ENCODE data around the gene SYNE1. TPM values are rescaled to one million over a fixed set of nuclear protein-coding genes. Genes with fewer than 3 reads are reported as not detected.

SYNE1 gene
- total and polyA plus RNA-seq, 2 of the 8 experiments (the other 6 are each of a cell fraction or from before 2014, with no cell fraction given), result 2.8 to 5.5 TPM

DNA sequence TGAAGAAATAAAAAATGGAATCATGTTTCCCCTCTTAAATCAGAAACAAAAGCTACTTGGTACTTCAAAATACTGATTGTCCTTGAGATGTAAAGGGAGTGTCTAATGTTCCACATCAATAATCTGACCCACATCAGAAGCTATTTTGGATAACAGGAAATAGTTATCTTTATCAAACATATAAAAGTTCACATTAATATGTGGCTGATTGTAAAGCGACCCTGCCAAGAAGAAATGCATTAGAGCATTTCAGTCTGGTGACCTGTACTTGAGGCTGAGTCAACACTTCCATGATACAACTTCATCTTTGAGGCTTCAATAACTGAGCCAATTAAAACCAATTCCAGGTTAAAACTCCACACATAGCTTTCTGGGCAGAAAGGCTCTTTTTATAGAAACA is 31.8 kb downstream of the SYNE1 start:
- Histone ChIP-seq H3K79me1 (ENCODE audit: low read depth, low read length) (no peaks in the 10 kb centered on the region), H3K27me3 (replicated peaks in 1 of 4; ENCODE audit: control insufficient read depth in 3 of 4, extremely low read depth in 1 of 4, insufficient read depth in 3 of 4, low read length in 3 of 4) (no peaks in the 10 kb centered on the region), H3K23me2 (ENCODE audit: low read depth, low read length) (no peaks in the 10 kb centered on the region), H4K8ac (ENCODE audit: extremely low read depth, insufficient read depth, low read length) (no peak overlapping the region), H3K18ac (ENCODE audit: extremely low read depth, low read length) (no peak overlapping the region), H3K4me2 (ENCODE audit: insufficient read depth in 1 of 2, low read depth in 2 of 2, low read length in 2 of 2) (no peak overlapping the region), H3K9ac (replicated peaks in 1 of 4; ENCODE audit: extremely low read depth in 1 of 4, low read depth in 3 of 4, low read length in 3 of 4) (no peak overlapping the region), H3K9me3 (ENCODE audit: insufficient read depth in 2 of 2, low read depth in 1 of 2, low read length in 1 of 2) (no peaks in the 10 kb centered on the region), H2BK120ac (replicated peaks; ENCODE audit: low read depth, low read length) (no peak overlapping the region), H3K23ac (ENCODE audit: insufficient read length) (no peak overlapping the region), H4K20me1 (replicated peaks in 1 of 2; ENCODE audit: control insufficient read depth in 1 of 2, insufficient read depth in 2 of 2, low read length in 2 of 2) (no peaks in the 10 kb centered on the region), H4K5ac (ENCODE audit: insufficient read length, low read depth, low read length) (no peak overlapping the region), H2BK5ac (ENCODE audit: low read depth, low read length) (no peak overlapping the region), H3K4ac (replicated peaks; ENCODE audit: insufficient read length, low read depth, low read length) (no peak overlapping the region), H3K36me3 (ENCODE audit: control insufficient read depth in 2 of 4, insufficient read depth in 4 of 4, low read length in 3 of 4) (no peaks in the 10 kb centered on the region), H3K27ac (ENCODE audit: low read depth, low read length) (no peak overlapping the region), H2BK20ac (ENCODE audit: low read length) (no peak overlapping the region), H2BK15ac (ENCODE audit: low read length) (no peak overlapping the region), H2BK12ac (ENCODE audit: low read depth, low read length) (no peak overlapping the region), H3K56ac (replicated peaks; ENCODE audit: insufficient read length, low read depth, low read length) (no peak overlapping the region), H3K4me3 (ENCODE audit: extremely low read depth in 1 of 4, insufficient read depth in 2 of 4, low read depth in 3 of 4, low read length in 4 of 4) (no peak overlapping the region), H2AFZ (ENCODE audit: low read length) (no peak overlapping the region), H3K14ac (ENCODE audit: insufficient read length) (no peak overlapping the region), H3K4me1 (replicated peaks in 1 of 4; ENCODE audit: control insufficient read depth in 3 of 4, insufficient read depth in 4 of 4, low read length in 3 of 4) (no peaks in the 10 kb centered on the region), H3K79me2 (ENCODE audit: control insufficient read depth in 1 of 2, insufficient read depth in 2 of 2, low read length in 2 of 2) (no peaks in the 10 kb centered on the region), H2AK5ac (ENCODE audit: low read depth, low read length) (no peak overlapping the region), H4K91ac (replicated peaks; ENCODE audit: insufficient read length, low read length) (no peak overlapping the region)
- DNase-seq (ENCODE audit: low read depth in 1 of 2, low spot score in 2 of 2) (no peak), FAIRE-seq (no peak)
- 76% methylated on average over 1 of the region's 1 CpG; no CpG with 5 or more reads in 1 of the 2 experiments for WGBS, 2 experiments (ENCODE audit: extremely low coverage in 1 of 2, insufficient coverage in 1 of 2, insufficient read length in 1 of 2, insufficient replicate concordance in 2 of 2, low coverage in 1 of 2, low lambda C conversion rate in 2 of 2, missing lambda C conversion rate in 1 of 2)
- ChIA-PET CTCF (ENCODE audit: partially characterized antibody) (interaction anchor here (0.6 to 1.1 kb wide), 4 partner anchors 10 to 48 kb away, joined by 3 to 4 read pairs (median 3); no protein-coding TSS in a partner anchor), POLR2A (ENCODE audit: partially characterized antibody) (no interaction called here)
- no peak for TF ChIP-seq SP1 (IDR thresholded peaks at IDR 0.05; ENCODE audit: low read depth, low read length)
- no peak for TF ChIP-seq RBBP5 (IDR thresholded peaks at IDR 0.05; ENCODE audit: borderline replicate concordance, low read depth, low read length)
- no peak for TF ChIP-seq POU5F1 (IDR thresholded peaks at IDR 0.05; ENCODE audit: low read depth, low read length)
- no peak for TF ChIP-seq JUN (IDR thresholded peaks at IDR 0.05; ENCODE audit: low read depth, low read length)
- no peak for TF ChIP-seq MAFK (IDR thresholded peaks at IDR 0.05; ENCODE audit: low read depth, low read length)
- TF ChIP-seq SRF (IDR thresholded peaks at IDR 0.05; ENCODE audit: low read depth, low read length), result no peak
- no peak for TF ChIP-seq SP4 (IDR thresholded peaks at IDR 0.05; ENCODE audit: low read length)
- no peak for TF ChIP-seq JUND (IDR thresholded peaks at IDR 0.05; ENCODE audit: low read length)

All from H1 (cell line).